Measurements from ENCODE around the gene ZNF280B. TPM values are rescaled to one million over a fixed set of nuclear protein-coding genes. Genes with fewer than 3 reads are reported as not detected.
"Not testable (repeated sequence)": the region's sequence is repeated elsewhere in the genome, so short reads cannot be mapped to it uniquely, and the experiment has no call there.

The ZNF280B gene
- total RNA-seq, 3 donors from 2014 or later, result 0.51 to 1.4 (median 0.64) TPM

DNA sequence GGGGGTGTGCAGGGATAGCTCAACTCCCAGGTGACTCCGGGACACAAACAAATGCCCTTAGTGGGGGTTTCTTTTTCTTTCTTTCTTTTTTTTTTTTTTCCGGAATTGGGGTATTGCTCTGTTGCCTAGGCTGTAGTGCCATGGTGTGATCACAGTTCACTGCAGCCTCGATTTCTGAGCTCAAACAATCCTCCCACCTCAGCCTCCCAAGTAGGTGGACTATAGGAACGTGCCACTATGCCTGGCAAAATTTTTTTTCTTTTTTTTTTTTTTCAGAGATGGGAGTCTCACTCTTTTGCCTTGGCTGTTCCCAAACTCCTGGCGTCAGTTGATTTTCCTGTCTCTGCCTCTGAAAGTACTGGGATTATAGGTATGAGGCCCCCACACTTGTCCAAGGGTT, 25.3 kb upstream of the ZNF280B start:
- intact Hi-C loops (cut with DNase I, micrococcal nuclease), result no loop called here
- no peaks in the 10 kb centered on the region for H3K4me1 ChIP-seq (ENCODE audit: low read depth)
- DNase-seq (no peak), ATAC-seq (no peak)
- H3K9me3 ChIP-seq, result no peaks in the 10 kb centered on the region
- H3K4me3 ChIP-seq, result no peak overlapping the region
- TF ChIP-seq, protein P1, sequence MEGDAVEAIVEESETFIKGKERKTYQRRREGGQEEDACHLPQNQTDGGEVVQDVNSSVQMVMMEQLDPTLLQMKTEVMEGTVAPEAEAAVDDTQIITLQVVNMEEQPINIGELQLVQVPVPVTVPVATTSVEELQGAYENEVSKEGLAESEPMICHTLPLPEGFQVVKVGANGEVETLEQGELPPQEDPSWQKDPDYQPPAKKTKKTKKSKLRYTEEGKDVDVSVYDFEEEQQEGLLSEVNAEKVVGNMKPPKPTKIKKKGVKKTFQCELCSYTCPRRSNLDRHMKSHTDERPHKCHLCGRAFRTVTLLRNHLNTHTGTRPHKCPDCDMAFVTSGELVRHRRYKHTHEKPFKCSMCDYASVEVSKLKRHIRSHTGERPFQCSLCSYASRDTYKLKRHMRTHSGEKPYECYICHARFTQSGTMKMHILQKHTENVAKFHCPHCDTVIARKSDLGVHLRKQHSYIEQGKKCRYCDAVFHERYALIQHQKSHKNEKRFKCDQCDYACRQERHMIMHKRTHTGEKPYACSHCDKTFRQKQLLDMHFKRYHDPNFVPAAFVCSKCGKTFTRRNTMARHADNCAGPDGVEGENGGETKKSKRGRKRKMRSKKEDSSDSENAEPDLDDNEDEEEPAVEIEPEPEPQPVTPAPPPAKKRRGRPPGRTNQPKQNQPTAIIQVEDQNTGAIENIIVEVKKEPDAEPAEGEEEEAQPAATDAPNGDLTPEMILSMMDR (IDR thresholded peaks at IDR 0.05), result no peak
- no peaks in the 10 kb centered on the region for H3K36me3 ChIP-seq (ENCODE audit: low read depth)

DNA sequence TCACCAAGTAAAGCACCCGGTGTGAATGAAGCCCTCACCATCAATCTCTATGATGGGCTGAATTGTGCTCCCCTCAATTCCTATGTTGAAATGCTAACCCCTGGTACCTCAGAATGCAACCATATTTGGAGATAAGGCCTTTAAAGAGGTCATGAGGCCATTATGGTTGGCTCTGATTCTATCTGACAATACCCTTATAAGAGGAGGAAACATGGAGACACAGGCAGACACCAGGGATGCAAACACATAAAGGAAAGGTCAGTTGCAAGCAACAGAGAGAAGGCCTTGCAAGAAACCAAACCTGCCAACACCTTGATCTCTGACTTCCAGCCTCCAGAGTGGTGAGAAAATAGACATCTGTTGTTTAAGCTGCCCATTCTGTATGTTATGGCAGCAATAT, 24.9 kb upstream of the ZNF280B start:
- TF ChIP-seq, protein P1 (IDR thresholded peaks at IDR 0.05), result no peak
- Histone ChIP-seq H3K9me3 (no peaks in the 10 kb centered on the region), H3K4me3 (no peak overlapping the region), H3K36me3 (ENCODE audit: low read depth) (no peaks in the 10 kb centered on the region), H3K4me1 (ENCODE audit: low read depth) (no peaks in the 10 kb centered on the region)
- ATAC-seq (no peak), DNase-seq (no peak)
- intact Hi-C loops (cut with DNase I, micrococcal nuclease), result no loop called here

DNA sequence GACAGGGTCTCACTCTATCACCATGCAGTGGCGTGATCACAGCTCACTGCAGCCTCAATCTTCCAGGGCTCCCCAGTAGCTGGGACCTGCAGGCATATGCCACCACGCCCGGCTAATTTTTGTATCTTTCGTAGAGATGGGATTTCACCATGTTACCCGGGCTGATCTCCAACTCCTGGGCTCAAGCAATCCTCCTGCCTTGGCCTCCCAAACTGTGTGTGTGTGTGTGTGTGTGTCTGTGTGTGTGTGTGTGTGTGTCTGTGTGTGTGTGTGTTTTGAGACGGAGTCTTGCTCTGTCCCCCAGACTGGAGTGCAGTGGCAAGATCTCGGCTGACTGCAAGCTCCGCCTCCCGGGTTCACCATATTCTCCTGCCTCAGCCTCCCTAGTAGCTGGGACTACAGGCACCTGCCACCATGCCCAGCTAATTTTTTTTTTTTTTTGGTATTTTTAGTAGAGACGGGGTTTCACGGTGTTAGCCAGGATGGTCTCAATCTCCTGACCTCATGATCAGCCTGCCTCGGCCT, 24.1 kb upstream of the ZNF280B start:
- H3K9me3 ChIP-seq; intact Hi-C loops (cut with DNase I, micrococcal nuclease); H3K4me3 ChIP-seq; ATAC-seq; DNase-seq; H3K36me3 ChIP-seq (ENCODE audit: low read depth); H3K4me1 ChIP-seq (ENCODE audit: low read depth): not testable (repeated sequence)

DNA sequence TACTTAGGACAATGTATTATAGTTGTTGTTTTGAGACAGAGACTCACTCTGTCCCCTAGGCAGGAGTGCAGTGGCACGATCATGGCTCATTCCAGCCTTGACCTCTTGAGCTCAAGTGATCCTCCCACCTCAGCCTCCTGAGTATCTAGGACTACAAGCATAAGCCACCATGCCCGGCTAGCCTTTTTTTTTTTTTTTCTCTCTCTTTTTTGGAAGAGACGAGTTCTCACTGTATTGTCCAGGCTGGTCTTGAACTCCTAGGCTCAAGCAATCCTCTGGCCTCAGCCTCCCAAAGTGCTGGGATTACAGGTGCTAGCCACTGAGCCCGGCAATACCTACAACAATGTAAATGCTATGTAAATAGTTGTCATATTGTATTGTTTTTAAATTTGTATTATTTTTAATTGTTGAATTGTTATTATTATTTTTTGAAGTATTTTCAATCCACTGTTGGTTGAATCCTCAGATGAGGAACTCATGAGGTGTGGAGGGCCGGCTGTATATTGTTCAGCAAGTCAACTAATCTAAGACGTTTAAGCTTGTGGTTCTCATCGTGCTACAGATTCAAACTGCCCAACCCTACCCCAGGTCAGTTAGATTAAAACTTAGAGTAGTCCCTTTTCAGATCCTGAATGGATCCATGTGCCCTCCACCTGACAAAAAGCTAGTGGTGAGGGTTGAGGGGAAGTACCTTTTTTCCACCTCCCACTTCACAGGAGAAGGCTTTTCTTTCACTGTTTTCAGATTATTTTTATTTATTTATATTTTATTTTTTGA, 23.4 kb upstream of the ZNF280B start:
- TF ChIP-seq, protein P1 (IDR thresholded peaks at IDR 0.05), result no peak

DNA sequence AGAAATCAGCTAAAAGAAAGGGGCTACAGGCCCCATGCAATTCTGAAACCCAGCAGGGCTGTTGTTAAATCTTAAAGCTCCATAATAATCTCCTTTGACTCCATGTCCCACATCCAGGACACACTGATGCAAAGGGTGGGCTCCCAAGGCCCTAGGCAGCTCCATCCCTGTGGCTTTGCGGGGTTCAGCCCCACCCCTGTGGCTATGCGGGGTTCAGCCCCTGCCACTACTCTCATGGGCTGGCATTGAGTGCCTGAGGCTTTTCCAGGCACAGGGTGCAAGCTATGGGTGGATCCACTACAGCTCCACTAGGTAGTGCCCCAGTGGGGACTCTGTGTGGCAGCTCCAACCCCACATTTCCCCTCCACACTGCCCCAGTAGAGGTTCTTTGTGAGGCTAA, 20.2 kb upstream of the ZNF280B start:
- H3K4me1 ChIP-seq (ENCODE audit: low read depth), result no peaks in the 10 kb centered on the region
- TF ChIP-seq, protein P1 (IDR thresholded peaks at IDR 0.05), result no peak
- intact Hi-C loops (cut with DNase I, micrococcal nuclease), result no loop called here
- no peak for DNase-seq
- H3K36me3 ChIP-seq (ENCODE audit: low read depth), result no peaks in the 10 kb centered on the region
- no peak overlapping the region for H3K4me3 ChIP-seq
- H3K9me3 ChIP-seq, result no peaks in the 10 kb centered on the region
- ATAC-seq, result no peak

More for the DNA sequence above, 23.4 kb upstream of the ZNF280B start:
- DNase-seq (no peak), ATAC-seq (no peak)
- Histone ChIP-seq H3K4me1 (ENCODE audit: low read depth) (no peaks in the 10 kb centered on the region), H3K36me3 (ENCODE audit: low read depth) (no peaks in the 10 kb centered on the region), H3K9me3 (no peaks in the 10 kb centered on the region), H3K4me3 (no peak overlapping the region)
- intact Hi-C loops (cut with DNase I, micrococcal nuclease), result no loop called here

DNA sequence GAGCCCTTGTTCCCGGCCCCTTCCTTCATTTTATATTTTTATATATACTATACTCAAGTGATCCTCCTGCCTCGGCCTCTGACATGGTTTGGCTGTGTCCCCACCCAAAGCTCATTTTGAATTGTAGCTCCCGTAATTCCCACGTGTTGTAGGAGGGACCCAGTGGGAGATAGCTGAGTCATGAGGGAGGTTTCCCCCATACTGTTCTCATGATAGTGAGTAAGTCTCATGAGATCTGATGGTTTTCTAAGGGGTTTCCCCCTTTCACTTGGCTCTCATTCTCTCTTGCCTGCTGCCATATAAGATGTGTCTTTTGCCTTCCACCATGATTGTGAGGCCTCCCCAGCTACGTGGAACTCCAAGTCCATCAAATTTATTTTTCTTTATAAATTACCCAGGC, 18.8 kb upstream of the ZNF280B start:
- DNase-seq (no peak), ATAC-seq (no peak)
- intact Hi-C loops (cut with DNase I, micrococcal nuclease), result no loop called here
- no peaks in the 10 kb centered on the region for H3K36me3 ChIP-seq (ENCODE audit: low read depth)
- H3K4me3 ChIP-seq, result no peak overlapping the region
- no peaks in the 10 kb centered on the region for H3K4me1 ChIP-seq (ENCODE audit: low read depth)
- TF ChIP-seq, protein P1 (IDR thresholded peaks at IDR 0.05), result no peak
- no peaks in the 10 kb centered on the region for H3K9me3 ChIP-seq

Data from mucosa of descending colon (tissue), 3 donors.